A549 (cell line): ENCODE results near the gene C19orf33.

Source experiments
- CTCF ChIP-seq: fragments of >200 bp; sonication (Bioruptor Twin); formaldehyde crosslinking; IDR thresholded peaks from 3 replicates; pipeline ENCODE4 v1.5.1; 2016
- EP300 ChIP-seq, 2 experiments: fragments of >200 bp; sonication (Bioruptor Twin); formaldehyde crosslinking; IDR thresholded peaks; 2 replicates in 1 of 2; 3 replicates in 1 of 2; pipeline ENCODE4 v1.6.1; 2016 to 2017
- HMGXB4 ChIP-seq: fragments of 250-450 bp; sonication (Bioruptor Pico); IDR thresholded peaks from 2 replicates; pipeline ENCODE4 v1.5.0; 2021; ENCODE audit warnings: mild to moderate bottlenecking, moderate library complexity, borderline replicate concordance
- JUN ChIP-seq, 2 experiments: fragments of >200 bp; sonication (Bioruptor Twin); formaldehyde crosslinking; IDR thresholded peaks; 2 replicates in 1 of 2; 3 replicates in 1 of 2; pipeline ENCODE4 v1.6.1; 2016 to 2017
- MAX ChIP-seq: IDR thresholded peaks from 2 replicates; pipeline ENCODE4 v1.6.1; 2012
- MYC ChIP-seq: IDR thresholded peaks from 2 replicates; pipeline ENCODE4 v1.6.1; 2012; ENCODE audit warnings: mild to moderate bottlenecking, inconsistent platforms, low read length, improper control_type of control experiment, borderline replicate concordance
- POLR2A ChIP-seq: IDR thresholded peaks from 2 replicates; pipeline ENCODE4 v1.6.1; 2012; ENCODE audit warnings: mild to moderate bottlenecking, low read length
- REST ChIP-seq: fragments of 200-600 bp; sonication (generic); IDR thresholded peaks from 2 replicates; pipeline ENCODE4 v1.6.1; 2016; ENCODE audit warnings: antibody characterized with exemption, mild to moderate bottlenecking, moderate library complexity
- USF2 ChIP-seq: fragments of 450-650 bp; IDR thresholded peaks from 2 replicates; pipeline ENCODE4 v1.6.1; 2014; ENCODE audit warnings: antibody characterized with exemption
- ZFP36 ChIP-seq: fragments of 450-650 bp; IDR thresholded peaks from 2 replicates; pipeline ENCODE4 v1.6.1; 2014; ENCODE audit warnings: borderline replicate concordance; ENCODE audit not compliant: partially characterized antibody

- TF ChIP-seq HMGXB4 (CRISPR knock-in tag) (no peak), MAX (no peak), CTCF (no peak), REST (no peak), JUN (IDR thresholded peaks at IDR 0.05) (no peak), MYC (no peak), EP300 (IDR thresholded peaks at IDR 0.05) (no peak), POLR2A (no peak), ZFP36 (no peak), USF2 (no peak)
Observed at GRCh38 chr19:38281811-38282566, 22.1 kb upstream of the C19orf33 start.
